GM18520 (cell line): Measurements from ENCODE around the gene NPTXR.
"Not testable (repeated sequence)": the region's sequence is repeated elsewhere in the genome, so short reads cannot be mapped to it uniquely, and the experiment has no call there.

Experiments
- ATAC-seq: cut with Tn5 transposase; IDR thresholded peaks from one replicate; pipeline ENCODE4 v1.9.1; 2021; ENCODE audit not compliant: unreplicated experiment

The NPTXR gene

GRCh38 chr22:38832005-38832978, 11.5 kb downstream of the NPTXR start:
- no peak for ATAC-seq

GRCh38 chr22:38831166-38831945, 12.5 kb downstream of the NPTXR start:
- ATAC-seq, result no peak

- no peak for ATAC-seq
Observed at GRCh38 chr22:38830845-38831108, 13.1 kb downstream of the NPTXR start.

- no peak for ATAC-seq
Observed at GRCh38 chr22:38830026-38830844, 13.6 kb downstream of the NPTXR start.

GRCh38 chr22:38829485-38829884, 14.3 kb downstream of the NPTXR start:
- no peak for ATAC-seq

GRCh38 chr22:38828616-38829205, 15.1 kb downstream of the NPTXR start:
- ATAC-seq, result no peak

GRCh38 chr22:38828191-38828590, 15.6 kb downstream of the NPTXR start:
- ATAC-seq, result no peak

GRCh38 chr22:38827510-38827909, 16.3 kb downstream of the NPTXR start:
- no peak for ATAC-seq

- no peak for ATAC-seq
Observed at GRCh38 chr22:38826801-38827200, 17.0 kb downstream of the NPTXR start.

- ATAC-seq, result no peak
Observed at GRCh38 chr22:38826386-38826785, 17.4 kb downstream of the NPTXR start.

- ATAC-seq, result no peak
Observed at GRCh38 chr22:38824585-38824984, 19.2 kb downstream of the NPTXR start.

GRCh38 chr22:38823637-38824036, 20.2 kb downstream of the NPTXR start:
- no peak for ATAC-seq

GRCh38 chr22:38823076-38823475, 20.8 kb downstream of the NPTXR start:
- no peak for ATAC-seq

GRCh38 chr22:38820020-38820419, 23.8 kb downstream of the NPTXR start:
- no peak for ATAC-seq

GRCh38 chr22:38819387-38819940, 24.4 kb downstream of the NPTXR start:
- ATAC-seq, result no peak

- no peak for ATAC-seq
Observed at GRCh38 chr22:38817196-38817595, 26.6 kb downstream of the NPTXR start.

- no peak for ATAC-seq
Observed at GRCh38 chr22:38815842-38816241, 28.0 kb downstream of the NPTXR start.

GRCh38 chr22:38811241-38811640, 32.6 kb downstream of the NPTXR start:
- no peak for ATAC-seq

- not testable (repeated sequence) for ATAC-seq
Observed at GRCh38 chr22:38805041-38805593, 38.7 kb downstream of the NPTXR start.

- ATAC-seq, result no peak
Observed at GRCh38 chr22:38802671-38803121, 41.1 kb downstream of the NPTXR start.
